GM21447 (cell line): ENCODE results near the gene GABBR1.
A peak's percentile ranks its signal among the peaks of the same experiment; 100 is the strongest.

Source experiments
- ATAC-seq: cut with Tn5 transposase; IDR thresholded peaks from one replicate; pipeline ENCODE4 v1.9.1; 2021; ENCODE audit not compliant: unreplicated experiment

Gene GABBR1

DNA sequence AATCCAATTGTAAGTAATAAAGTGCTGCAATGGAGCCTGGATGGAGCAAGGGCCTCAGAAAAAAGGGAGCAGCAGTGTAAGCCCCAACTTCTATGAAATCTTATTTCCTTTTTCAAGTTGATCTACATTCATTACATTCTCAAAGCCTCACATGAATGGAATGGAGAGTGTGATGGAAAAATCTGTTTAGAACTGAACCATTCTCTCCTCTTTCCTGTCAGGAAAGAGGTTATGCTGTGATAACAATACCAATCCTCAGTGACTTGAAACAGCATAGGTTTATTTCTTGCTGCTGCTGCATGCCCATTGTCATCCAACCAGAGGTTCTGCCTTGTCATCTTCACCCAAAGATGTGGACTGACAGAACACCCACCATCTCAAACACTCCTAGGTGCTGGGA is 56.9 kb downstream of the GABBR1 start:
- no peak for ATAC-seq

DNA sequence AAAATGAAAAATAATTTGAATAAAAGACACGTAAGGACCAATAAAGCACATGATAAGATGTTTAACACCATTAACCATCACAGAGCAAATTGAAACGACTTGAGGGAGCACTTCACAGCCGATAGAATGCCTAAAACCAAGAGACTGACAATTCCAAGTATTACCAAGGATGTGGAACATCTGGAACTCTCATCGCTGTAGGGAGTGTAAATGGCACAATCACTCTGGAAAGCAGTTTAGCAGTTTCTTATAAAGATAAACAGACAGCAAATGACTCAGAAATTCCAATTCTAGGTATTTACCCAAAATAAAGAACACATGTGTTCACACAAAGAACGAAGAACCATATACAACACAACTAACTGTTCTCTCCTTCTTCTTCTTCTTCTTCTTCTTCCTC is 65.0 kb downstream of the GABBR1 start:
- ATAC-seq: no peak

DNA sequence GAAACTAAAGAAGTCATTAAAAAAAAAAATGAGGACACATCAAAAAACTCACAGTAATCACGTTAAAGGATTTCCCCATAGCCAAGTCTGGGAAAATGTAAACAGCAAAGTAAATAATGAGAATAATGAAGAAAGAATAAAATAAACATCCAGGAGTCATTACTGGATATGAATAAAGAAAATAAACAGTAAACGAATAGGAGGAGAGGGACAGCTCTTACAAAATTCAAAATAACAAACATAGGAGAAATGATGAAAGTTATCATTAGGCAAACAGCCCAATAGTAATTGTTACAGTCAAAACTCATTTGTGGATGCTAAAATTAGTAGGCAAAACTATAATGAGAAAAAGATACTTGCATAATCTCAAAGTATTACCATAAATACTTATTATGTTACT is 65.4 kb downstream of the GABBR1 start:
- no peak for ATAC-seq

DNA sequence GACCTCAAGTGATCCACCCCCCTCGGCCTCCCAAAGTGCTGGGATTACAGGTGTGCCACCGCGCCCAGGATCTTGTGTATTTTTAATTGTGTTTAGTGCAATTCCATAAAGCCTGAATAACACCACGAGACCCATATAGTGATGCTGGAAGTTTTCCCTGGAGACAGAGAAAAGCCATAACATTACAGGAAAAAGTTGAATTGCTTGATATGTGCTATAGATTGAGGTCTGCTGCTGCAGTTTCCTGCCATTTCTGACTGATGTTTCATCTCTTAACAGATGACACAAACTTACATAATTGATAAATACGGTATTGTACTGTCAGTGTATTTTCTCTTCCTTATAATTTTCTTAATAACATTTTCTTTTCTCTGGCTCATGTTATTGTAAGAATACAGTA is 66.1 kb downstream of the GABBR1 start:
- no peak for ATAC-seq

DNA sequence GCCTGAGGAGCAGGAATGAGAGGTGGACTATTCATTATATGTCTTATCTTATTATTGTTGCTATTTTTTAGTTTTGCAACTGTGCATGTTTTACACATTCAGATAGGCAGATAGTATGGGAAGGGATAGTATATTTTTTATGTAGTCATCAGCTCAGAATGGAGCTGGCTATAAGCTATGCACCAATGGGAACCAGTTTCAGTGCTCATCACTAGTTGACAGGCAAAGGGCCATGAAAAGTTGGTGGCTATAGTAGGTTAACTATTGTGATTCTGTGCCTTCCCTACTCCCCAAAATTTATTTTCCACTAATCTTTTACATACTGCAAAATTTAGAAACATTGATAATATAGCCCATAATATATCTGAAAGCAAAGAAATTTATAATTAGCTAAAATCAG is 68.1 kb downstream of the GABBR1 start:
- ATAC-seq: no peak

DNA sequence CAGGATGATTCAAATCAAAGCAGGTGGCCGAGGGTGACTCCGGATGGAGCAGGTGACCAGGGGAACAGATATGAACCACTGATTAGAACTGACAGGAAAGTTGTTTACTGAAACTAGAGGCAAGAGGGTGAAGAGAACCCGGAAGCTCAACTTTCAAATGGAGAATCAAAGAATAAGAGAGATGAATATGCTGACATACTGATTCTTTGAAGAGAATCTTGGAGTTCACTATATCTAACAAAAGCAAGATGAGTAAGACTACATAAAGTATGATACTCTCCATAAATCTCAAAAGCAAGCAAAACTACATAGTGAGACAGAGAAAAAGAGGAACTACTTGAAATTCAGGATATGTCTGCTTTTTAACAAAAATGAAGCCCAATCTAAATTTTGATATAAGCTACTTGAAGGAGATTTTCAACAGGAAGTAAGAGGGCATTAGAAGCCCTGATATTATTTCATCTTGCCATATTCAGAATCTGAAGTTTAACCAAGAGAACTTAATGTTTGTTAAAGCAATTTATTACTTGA is 69.5 kb downstream of the GABBR1 start:
- ATAC-seq: no peak

DNA sequence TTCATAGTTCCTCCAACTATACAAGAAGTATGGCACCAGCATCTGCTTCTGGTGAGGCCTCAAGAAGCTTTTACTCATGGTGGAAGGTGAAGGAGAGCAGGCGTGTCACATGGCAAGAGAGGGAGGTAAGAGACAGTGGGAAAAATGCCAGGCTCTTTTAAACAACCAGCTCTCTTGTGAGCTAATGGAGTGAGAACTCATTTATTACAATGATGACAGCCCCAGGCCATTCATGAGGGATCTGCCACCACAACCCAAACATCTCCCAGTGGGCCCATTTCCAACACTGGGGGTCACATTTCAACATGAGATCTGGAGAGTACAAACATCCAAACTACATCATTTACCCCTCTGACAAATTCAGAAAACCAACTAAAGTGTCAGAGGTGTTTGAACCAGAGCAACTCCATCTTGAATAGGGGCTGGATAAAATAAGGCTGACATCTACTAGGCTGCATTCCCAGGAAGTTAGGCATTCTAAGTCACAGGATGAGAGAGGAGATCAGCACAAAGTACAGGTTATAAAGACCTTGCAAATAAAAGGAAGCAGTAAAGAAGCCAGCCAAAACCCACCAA is 71.3 kb downstream of the GABBR1 start:
- no peak for ATAC-seq

DNA sequence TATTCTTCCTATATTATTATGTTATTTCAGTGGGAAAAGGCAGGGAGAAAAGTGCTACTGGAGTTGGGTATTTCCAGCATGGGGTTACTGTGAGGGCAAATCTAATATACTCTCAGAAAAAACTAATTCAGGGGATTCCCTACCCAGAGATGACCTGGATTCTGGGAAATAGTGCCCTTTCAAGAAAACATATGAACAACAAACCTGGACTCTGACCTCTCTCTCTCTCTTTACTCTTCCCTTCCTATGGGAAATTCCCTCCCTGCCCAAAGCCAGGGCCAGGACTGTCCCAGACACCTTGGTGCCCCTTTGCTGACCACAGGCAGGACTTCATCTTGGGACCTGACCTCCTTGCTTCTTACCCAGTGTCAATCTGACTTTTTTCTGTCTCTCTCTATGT is 71.9 kb downstream of the GABBR1 start:
- ATAC-seq: no peak

DNA sequence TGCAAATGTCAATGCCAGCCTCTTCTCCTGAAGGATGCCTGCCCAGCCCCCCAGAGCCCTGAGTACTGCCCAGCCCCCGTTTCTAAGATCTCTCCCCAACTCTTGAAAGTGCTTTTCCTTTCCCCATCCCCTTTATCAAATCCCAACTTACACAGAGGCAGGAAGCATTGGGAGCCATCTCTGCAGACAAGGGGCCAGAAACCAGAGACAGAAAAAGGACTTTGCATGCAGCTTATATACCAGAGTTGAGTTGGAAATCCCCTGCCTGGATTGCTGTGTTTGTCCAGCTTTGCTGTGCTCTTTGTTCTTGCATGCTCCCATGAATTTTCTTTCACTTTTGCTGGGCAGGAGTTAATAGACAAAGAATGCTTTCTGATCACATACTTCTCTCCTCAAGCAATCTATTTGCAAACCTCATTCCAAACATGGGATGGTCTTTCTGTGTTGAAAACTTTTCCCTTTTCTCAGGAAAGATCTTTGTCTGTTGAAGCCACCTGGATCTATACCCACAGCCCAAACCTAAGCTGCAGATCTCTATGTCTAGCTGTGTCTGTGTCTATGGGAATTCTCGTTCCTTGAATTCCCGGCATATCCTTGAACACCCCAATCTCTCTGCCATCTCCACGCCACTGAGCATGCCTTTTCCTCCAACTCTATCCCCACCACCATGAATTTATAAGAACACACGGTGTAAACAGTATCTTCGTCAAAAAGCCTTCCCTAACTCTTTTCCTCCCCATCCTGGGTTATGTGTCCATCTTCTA is 73.3 kb downstream of the GABBR1 start, which contains the start of gene UBD:
UBD (minus strand) TSS at position 209 of the 764 bp plus-strand sequence; CDS start at position 178, 31 bp downstream.
- ATAC-seq: no peak

DNA sequence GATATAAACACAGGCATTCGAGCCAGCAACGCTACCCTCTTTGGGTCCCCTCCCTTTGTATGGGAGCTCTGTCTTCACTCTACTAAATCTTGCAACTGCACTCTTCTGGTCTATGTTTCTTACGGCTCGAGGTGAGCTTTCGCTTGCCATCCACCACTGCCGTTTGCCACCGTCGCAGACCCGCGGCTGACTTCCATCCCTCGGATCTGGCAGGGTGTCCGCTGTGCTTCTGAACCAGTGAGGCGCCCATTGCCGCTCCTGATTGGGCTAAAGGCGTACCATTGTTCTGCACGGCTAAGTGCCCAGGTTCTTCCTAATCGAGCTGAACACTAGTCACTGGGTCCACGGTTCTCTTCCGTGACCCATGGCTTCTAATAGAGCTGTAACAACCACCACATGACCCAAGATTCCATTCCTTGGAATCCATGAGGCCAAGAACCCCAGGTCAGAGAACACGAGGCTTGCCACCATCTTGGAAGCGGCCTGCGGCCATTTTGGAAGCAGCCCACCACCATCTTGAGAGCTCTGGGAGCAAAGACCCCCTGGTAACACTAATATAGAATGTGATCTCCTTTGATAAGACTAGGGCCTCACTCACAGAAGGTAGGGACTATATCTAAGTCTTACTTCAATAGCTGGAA is 74.4 kb downstream of the GABBR1 start:
- no peak for ATAC-seq

DNA sequence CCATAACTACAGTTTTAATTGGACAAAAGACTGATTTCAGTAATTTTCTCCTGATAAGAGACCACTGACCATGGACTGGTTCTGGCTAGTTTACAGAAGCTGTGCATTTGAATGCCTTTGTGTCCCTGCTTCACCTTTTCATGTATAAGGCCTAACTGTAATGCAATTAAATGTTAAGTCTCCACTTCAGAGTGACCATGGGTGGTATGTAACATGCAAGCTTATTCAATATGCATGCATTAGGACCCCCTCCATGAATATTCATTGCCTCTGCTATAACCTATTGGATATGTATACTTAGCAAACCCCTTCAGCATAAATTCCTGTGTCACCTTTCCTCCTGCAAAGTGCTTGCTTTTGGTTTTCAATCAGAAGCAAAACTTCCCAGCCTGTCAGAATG is 75.7 kb downstream of the GABBR1 start:
- ATAC-seq: no peak

DNA sequence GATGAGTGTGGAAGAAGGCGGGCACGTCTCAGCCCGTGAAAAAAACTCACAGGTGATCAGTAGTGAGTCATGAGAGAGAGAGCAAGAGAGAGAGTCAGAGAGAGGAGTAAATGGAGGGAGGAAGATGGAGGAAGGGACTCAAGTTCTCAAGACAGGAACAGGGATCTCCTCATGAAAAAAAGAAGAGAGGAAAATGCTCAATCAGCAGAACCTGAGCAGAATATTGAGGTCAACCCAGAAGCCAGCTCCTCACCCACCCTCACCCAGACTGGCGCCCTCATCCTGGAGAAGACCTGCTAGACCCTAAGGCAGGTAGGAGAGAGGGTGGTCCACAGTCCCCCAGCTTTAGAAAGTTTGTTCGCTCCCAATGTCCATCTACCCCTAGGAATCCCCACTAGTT is 78.2 kb downstream of the GABBR1 start:
- no peak for ATAC-seq

DNA sequence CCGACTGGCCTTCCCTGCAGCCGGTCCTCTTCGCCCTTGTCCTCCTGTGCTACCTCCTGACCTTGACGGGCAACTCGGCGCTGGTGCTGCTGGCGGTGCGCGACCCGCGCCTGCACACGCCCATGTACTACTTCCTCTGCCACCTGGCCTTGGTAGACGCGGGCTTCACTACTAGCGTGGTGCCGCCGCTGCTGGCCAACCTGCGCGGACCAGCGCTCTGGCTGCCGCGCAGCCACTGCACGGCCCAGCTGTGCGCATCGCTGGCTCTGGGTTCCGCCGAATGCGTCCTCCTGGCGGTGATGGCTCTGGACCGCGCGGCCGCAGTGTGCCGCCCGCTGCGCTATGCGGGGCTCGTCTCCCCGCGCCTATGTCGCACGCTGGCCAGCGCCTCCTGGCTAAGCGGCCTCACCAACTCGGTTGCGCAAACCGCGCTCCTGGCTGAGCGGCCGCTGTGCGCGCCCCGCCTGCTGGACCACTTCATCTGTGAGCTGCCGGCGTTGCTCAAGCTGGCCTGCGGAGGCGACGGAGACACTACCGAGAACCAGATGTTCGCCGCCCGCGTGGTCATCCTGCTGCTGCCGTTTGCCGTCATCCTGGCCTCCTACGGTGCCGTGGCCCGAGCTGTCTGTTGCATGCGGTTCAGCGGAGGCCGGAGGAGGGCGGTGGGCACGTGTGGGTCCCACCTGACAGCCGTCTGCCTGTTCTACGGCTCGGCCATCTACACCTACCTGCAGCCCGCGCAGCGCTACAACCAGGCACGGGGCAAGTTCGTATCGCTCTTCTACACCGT is 79.5 kb downstream of the GABBR1 start:
- ATAC-seq: no peak

DNA sequence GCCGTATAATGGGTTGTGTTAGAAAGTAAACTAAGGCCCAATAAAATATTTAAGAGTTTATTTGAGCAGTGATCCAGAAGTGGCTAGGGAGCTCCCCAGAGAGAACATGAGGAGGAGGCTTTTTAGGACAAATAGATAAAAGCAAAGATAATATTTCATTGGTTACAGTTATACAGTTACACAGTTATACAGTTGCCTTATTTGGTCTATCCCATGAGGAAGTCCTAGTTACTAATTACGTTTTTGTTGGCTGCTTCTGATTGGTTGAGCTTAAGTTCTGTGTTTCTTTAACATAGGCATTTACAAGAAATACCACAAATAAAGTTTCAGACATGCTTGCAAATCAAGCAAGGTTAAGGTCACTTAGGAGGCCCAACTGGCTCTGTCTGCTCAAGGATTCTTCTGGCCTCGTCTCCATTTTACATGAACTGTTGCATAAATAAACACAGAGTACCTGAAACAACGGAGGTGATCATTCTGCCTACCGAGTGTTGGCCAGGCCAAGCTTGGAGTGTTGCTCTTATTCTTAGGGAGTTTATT is 80.4 kb downstream of the GABBR1 start:
- peak; percentile 82 for ATAC-seq

DNA sequence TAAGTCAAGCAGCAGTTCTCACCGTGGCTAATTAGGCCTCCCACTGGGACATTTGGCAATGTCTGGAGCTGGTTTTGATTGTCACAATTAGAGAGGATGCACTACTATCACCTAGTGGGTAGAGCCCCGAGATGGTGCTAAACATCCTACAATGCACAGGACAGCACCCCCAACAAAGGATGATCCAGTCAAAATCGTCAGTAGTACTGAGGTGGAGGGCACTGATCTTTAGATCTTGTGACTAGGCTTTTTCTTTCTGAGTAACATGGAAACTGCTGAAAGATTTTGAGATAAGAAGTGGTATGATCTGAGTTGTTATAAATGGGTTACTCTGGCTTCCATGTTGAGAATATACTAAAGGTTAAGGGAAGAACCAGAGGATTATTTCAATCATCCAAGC is 85.4 kb downstream of the GABBR1 start:
- no peak for ATAC-seq

DNA sequence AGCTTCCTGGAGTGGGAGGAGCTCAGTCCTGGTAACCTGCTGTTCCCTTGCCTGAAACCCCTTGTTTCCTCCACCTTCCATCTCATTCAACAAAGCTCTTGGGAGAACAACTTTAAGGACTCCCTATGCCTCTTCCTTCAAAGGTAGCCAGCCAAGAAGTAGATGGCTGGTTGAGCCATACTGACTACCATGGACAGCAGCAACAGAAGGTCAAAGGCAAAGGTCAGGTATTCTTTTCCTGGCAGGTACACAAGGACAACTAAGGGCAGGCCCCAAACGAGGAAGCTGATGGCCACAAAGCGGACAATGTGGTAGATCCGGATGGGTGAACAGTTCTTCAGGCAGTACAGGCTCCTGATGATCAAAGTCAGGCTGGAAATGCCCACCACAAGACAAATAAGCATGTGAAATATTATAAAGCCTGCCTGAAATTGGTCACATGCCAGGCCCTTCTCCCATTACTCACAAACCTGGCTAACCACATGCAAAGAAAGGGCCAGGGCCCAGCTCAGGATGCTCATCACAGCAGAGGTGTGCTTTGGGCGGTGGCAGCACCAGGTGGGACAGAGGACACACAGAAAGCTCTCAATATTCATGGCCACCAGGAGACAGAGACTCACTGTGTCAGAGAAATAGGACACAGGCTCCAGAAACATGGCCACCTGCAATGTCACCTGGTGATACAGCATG is 95.1 kb downstream of the GABBR1 start:
- no peak for ATAC-seq

DNA sequence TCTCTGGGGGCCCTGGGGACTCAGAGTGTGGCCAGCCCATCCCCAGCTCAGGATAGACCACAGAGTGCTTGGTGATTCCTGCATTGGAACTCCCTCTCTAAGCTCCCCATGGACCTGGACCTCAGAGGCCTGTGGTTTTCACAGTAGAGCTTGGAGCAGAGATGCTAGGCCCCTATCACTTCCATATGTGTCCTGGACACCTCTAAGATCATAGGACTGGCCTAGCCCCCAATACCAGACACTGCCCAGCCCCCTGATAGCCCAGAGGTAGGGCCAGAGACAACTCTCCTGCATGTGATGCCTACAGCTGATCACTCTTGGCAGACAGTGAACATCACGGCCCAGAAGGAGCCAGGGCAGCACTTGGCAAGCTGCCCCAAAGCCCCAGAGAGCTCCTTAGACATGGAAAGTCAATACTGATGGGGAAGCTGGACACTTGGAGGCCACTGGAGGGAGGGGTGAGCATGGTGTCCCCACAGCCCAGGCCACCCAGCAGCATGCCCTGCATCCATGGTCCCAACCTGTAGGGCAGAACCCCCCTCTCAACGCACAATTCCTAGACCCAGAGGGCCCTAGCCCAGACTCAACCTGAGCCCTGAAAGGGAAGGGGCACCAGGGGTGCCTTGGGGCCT is 100.5 kb downstream of the GABBR1 start:
- no peak for ATAC-seq

DNA sequence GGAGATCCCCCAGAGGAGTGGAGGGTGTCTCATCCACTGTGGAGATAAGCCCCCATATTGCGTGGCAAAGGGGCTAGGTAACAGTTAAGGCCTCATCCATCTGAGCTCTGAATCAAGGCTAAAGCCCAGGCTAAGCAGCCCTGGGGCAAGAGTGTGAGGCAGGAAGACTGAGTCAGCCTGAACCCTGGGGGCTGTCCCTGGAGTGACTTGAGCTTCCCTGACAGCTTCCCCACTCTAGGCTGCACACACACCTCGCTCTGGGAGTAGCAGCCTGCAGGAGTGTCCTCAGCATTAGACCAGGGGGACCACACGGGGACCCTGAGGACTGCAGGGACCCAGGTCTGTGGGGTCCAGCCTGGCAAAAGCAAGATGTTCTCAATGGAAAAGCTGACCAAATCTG is 101.3 kb downstream of the GABBR1 start:
- ATAC-seq: no peak

DNA sequence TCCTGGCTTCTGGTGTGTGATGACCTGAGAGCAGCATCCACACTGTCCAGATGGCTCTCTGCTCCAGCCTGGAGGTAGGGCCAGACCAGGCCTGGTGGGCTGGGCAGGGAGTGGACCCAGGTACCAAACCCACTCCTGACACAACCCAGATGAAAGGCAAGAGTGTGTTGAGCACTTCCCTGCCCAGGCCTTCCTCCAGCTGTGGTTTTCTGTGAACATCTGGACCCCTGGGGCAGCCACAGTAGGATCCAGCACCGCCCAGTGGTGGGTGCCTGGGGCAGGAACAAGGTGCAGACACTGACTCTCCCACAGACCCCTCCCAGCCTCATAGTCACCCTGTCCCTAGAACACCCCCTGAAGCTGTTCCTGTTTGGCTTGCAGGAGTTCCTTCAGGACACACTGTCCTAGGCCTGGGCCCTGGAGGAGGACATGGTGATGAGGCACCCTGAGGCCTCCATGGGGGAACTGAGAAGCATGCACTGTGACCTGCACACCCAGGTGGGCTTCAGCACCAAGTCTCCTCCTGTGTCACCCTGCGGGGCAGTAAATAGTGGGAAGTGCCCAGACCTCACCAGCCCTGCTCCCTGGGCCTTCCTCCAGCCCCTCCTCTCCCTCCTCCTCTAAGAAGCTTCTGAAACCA is 102.2 kb downstream of the GABBR1 start:
- no peak for ATAC-seq

DNA sequence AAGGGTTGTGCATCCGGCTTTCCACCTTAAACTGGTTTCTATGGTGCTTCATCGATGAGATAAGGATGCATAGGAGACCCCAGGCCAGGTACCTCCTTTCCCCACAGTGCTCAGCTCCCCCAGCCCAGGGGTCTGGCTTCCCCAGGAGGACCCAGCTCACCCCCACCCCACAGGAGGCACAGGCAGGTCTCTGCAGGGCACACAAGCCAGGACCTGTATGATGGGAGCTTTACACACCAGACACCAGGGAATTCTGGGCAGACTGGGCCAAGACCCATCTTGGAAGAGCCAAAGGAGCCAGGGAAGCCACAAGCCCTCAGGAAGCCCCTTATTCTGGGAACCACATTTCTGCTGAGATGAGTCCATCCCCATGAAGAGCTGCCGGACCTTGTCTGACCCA is 103.0 kb downstream of the GABBR1 start:
- no peak for ATAC-seq
